Right lobe of liver (tissue), 6 donors: Measurements from ENCODE around the gene WAC. TPM values are rescaled to one million over a fixed set of nuclear protein-coding genes. Genes with fewer than 3 reads are reported as not detected.

Experiments used
- ATAC-seq, 4 donors: fragments of 200-7000 bp; cut with Tn5 transposase; one replicate each; pipeline ENCODE4 v1.9.1; 2020; ENCODE audit warnings: mild to moderate bottlenecking in 4 of 4, moderate library complexity in 4 of 4
- DNase-seq, 3 donors: peaks; one replicate each; pipeline ENCODE4 v3.0.0-alpha.2; 2020
- H3K27ac ChIP-seq, 3 donors: fragments of 200-600 bp; one replicate each; pipeline ENCODE4 v1.8.0; 2022
- H3K27me3 ChIP-seq, 2 donors: fragments of 200-600 bp; one replicate each; pipeline ENCODE4 v1.8.0; 2022
- H3K36me3 ChIP-seq, 4 donors: fragments of 200-600 bp; sonication (generic) in 1 of 4; one replicate each; pipeline versions ENCODE4 v1.5.1 to v1.8.0; 2017 to 2022; ENCODE audit warnings: control low read depth in 1 of 4
- H3K4me1 ChIP-seq, 4 donors: fragments of 200-600 bp; sonication (generic) in 1 of 4; one replicate each; pipeline versions ENCODE4 v1.5.1 to v1.8.0; 2017 to 2022; ENCODE audit warnings: control low read depth in 1 of 4
- H3K4me3 ChIP-seq, 3 donors: fragments of 200-600 bp; one replicate each; pipeline ENCODE4 v1.8.0; 2022
- H3K9me3 ChIP-seq, 4 donors: fragments of 200-600 bp; sonication (generic) in 1 of 4; one replicate each; pipeline versions ENCODE4 v1.5.1 to v1.8.0; 2017 to 2022; ENCODE audit warnings: control low read depth in 1 of 4
- POLR2A ChIP-seq: fragments of 450-650 bp; IDR thresholded peaks from one replicate; pipeline ENCODE4 v1.6.1; 2017; ENCODE audit warnings: antibody characterized with exemption, mild to moderate bottlenecking
- WGBS: methylation state at CpG from one replicate; pipeline ENCODE4 v1.1.6; 2018; ENCODE audit warnings: low coverage, low lambda C conversion rate; ENCODE audit not compliant: insufficient coverage; ENCODE audit errors: missing lambda C conversion rate; 5-methylcytosine and 5-hydroxymethylcytosine counted together
- intact Hi-C, 2 donors: fragments of 100-400 bp; cut with DNase I; formaldehyde crosslinking; loops; one replicate each; pipeline versions ENCODE4 v1.11.2 to v1.14.1; 2022
- total RNA-seq, 6 experiments: library from RNA; depleted of rRNA in 2 of 6; stranded (reverse); fragments of >200 nt in 2 of 6; fragmentation: NEBNext Ultra II Directional in 3 of 6; extraction: Animal tissue kit (Norgen Biotek cat#: 25700) in 3 of 6; gene quantifications; one replicate each; pipeline versions ENCODE4 v1.1.0 to v1.2.4, GENCODE V29; 2016 to 2023
- TF ChIP-seq, protein P1 (sequence below), 4 donors: fragments of 200-600 bp in 3 of 4; fragments of 450-650 bp in 1 of 4; IDR thresholded peaks; one replicate each; pipeline versions ENCODE4 v1.5.1 to v1.8.0; 2016 to 2022; ENCODE audit warnings: antibody characterized with exemption in 4 of 4, mild to moderate bottlenecking in 2 of 4
- donor health status: DM: no; HTN: yes; CAD: no.
- donor health status: DM: no; HTN: no; CAD: no.
- donor health status: DM: no; HTN: no; CAD: no.
- donor health status: DM: no; HTN: yes; CAD: no.
- donor health status: DM: no; HTN: yes; CAD: no.

WAC gene
- total RNA-seq, 6 experiments from 2014 or later = 34.3 to 52.4 (median 48.9) TPM

- intact Hi-C loops = no loop called here
- peaks cover 0 to under 1% (median 0%) of the 10 kb centered on the region in 4 donors for H3K36me3 ChIP-seq
- peaks cover 0 to 2% (median 0%) of the 10 kb centered on the region in 4 donors for H3K4me1 ChIP-seq
- DNase-seq = no peak
- 93% methylated on average over 2 of the region's 2 CpGs for WGBS
- no peak overlapping the region for H3K4me3 ChIP-seq
- H3K27ac ChIP-seq = no peak overlapping the region
- H3K9me3 ChIP-seq = no peaks in the 10 kb centered on the region
- no peak for TF ChIP-seq POLR2A
- TF ChIP-seq, protein P1, sequence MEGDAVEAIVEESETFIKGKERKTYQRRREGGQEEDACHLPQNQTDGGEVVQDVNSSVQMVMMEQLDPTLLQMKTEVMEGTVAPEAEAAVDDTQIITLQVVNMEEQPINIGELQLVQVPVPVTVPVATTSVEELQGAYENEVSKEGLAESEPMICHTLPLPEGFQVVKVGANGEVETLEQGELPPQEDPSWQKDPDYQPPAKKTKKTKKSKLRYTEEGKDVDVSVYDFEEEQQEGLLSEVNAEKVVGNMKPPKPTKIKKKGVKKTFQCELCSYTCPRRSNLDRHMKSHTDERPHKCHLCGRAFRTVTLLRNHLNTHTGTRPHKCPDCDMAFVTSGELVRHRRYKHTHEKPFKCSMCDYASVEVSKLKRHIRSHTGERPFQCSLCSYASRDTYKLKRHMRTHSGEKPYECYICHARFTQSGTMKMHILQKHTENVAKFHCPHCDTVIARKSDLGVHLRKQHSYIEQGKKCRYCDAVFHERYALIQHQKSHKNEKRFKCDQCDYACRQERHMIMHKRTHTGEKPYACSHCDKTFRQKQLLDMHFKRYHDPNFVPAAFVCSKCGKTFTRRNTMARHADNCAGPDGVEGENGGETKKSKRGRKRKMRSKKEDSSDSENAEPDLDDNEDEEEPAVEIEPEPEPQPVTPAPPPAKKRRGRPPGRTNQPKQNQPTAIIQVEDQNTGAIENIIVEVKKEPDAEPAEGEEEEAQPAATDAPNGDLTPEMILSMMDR (IDR thresholded peaks at IDR 0.05) = no peak
- H3K27me3 ChIP-seq = no peaks in the 10 kb centered on the region
- no peak for ATAC-seq
Observed at GRCh38 chr10:28578454-28578853, 45.5 kb downstream of the WAC start.

DNA sequence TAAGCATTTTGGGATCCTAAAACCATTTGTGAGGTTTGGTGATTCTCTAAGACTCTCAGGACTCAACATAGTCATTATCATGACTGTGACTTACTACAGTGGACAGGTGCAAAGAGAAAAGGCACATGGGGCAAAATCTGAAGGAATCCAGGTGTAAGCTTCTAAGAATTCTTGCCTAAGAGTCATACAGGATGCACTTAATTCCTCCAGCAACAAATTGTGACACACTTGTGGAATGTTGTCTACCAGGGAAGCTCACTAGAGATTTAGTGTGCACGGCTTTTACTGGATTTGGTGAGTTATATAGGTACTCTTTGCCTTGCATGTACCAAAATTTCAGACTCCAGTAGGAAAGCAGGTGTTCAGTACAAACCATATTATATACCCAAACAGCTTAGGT is 47.9 kb downstream of the WAC start:
- WGBS = 100% methylated on average over 1 of the region's 1 CpG
- Histone ChIP-seq H3K9me3 (no peaks in the 10 kb centered on the region), H3K27me3 (no peaks in the 10 kb centered on the region), H3K36me3 (peaks cover 0 to 23% (median 5%) of the 10 kb centered on the region in 4 donors), H3K27ac (no peak overlapping the region), H3K4me3 (no peak overlapping the region), H3K4me1 (peaks cover 0 to 2% (median 0%) of the 10 kb centered on the region in 4 donors)
- DNase-seq (no peak), ATAC-seq (no peak)
- intact Hi-C loops = loop anchor here in 1 of 2 donors (10.0 kb wide), 1 partner anchor 46 kb away; the partner anchor contains the start of gene WAC
- TF ChIP-seq POLR2A = no peak
- TF ChIP-seq, protein P1 (IDR thresholded peaks at IDR 0.05) = no peak

DNA sequence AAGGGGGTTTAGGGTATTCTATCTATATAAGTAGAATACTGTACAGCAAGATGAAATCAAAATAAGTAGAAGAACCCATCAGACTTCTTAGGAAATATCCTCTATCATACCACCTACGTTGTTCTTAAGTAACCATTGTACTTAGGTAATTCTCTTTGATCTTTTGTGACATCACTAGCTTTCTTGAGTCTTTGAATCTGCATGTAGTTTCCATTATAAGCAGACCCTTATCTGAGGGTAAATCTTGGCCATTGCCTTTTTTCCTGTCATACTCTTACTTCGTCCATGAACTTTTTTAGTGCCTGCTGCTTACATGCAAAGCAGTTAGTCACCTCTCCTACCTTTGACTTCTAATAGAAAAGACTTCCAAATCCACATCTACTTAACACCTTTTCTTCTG is 49.0 kb downstream of the WAC start:
- peaks cover 0 to 5% (median 0%) of the 10 kb centered on the region in 4 donors for H3K4me1 ChIP-seq
- H3K27ac ChIP-seq = no peak overlapping the region
- H3K36me3 ChIP-seq = peaks cover 0 to 23% (median 5%) of the 10 kb centered on the region in 4 donors
- intact Hi-C loops = loop anchor here in 1 of 2 donors (10.0 kb wide), 1 partner anchor 47 kb away; the partner anchor contains the start of gene WAC
- DNase-seq (no peak), ATAC-seq (no peak)
- no peaks in the 10 kb centered on the region for H3K9me3 ChIP-seq
- 91% methylated on average over 2 of the region's 2 CpGs for WGBS
- no peak overlapping the region for H3K4me3 ChIP-seq
- no peaks in the 10 kb centered on the region for H3K27me3 ChIP-seq
- TF ChIP-seq, protein P1 (IDR thresholded peaks at IDR 0.05) = no peak
- no peak for TF ChIP-seq POLR2A

DNA sequence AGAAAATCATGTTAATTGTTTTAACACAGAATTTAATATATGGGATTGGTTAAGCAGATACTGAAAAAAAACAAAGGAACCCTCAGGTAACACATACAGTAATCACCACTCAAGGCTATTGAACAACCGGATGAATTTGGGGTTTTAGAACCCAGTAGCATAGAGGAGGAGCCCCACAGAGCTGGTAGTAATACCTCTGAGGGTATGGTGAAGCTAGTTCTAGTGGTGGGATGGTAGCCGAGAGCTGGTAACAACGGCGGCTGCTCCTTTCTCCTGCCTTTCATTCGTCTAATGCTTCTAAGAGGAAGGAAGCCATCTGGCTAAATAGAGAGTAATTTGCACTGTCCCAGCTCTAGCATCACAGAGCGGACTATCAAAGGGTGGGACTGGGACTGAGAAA is 52.2 kb downstream of the WAC start:
- WGBS = 72% methylated on average over 6 of the region's 6 CpGs
- DNase-seq (no peak), ATAC-seq (no peak)
- Histone ChIP-seq H3K36me3 (peaks cover 0 to 29% (median 5%) of the 10 kb centered on the region in 4 donors), H3K27me3 (no peaks in the 10 kb centered on the region), H3K9me3 (no peaks in the 10 kb centered on the region), H3K27ac (no peak overlapping the region), H3K4me3 (no peak overlapping the region), H3K4me1 (peaks cover 0 to 24% (median 10%) of the 10 kb centered on the region in 4 donors)
- intact Hi-C loops = loop anchor here in 1 of 2 donors (10.0 kb wide), 1 partner anchor 50 kb away; the partner anchor contains the start of gene WAC
- TF ChIP-seq, protein P1 (IDR thresholded peaks at IDR 0.05) = no peak
- no peak for TF ChIP-seq POLR2A
